Caco-2 (cell line): Measurements from ENCODE around the gene FGD1. TPM values are rescaled to one million over a fixed set of nuclear protein-coding genes. Genes with fewer than 3 reads are reported as not detected.

ENCODE experiments used
- BruUV-seq: library from RNA; stranded (reverse); fragments of 400-500 nt; replicated peaks from 2 replicates; lab custom pipeline; 2021; lab: Mats Ljungman, UMichigan
- CTCF ChIA-PET: fragments of 300-600 bp; sonication (Branson Sonifier 250); formaldehyde crosslinking; loops from one replicate; lab custom pipeline; 2022; ENCODE audit warnings: antibody characterized with exemption; lab: Charles Lee
- POLR2A ChIA-PET: fragments of 300-600 bp; sonication (Branson Sonifier 250); formaldehyde crosslinking; loops from one replicate; lab custom pipeline; 2022; ENCODE audit warnings: antibody characterized with exemption; lab: Charles Lee
- DNase-seq, 2 experiments: peaks; one replicate each; pipeline versions ENCODE4 v3.0.0 to v3.0.0-alpha.2; 2020 to 2022
- H3K27me3 ChIP-seq: replicated peaks from 2 replicates; pipeline ENCODE4 v1.6.0; 2011; ENCODE audit warnings: low read length; ENCODE audit not compliant: control insufficient read depth, insufficient read depth
- H3K36me3 ChIP-seq: 2 replicates; pipeline ENCODE4 v1.5.1; 2011; ENCODE audit warnings: low read length; ENCODE audit not compliant: control insufficient read depth, insufficient read depth
- H3K4me1 ChIP-seq: fragments of 250-450 bp; sonication (Bioruptor Pico); 2 replicates; pipeline ENCODE4 v1.5.1; 2020; ENCODE audit warnings: mild to moderate bottlenecking
- H3K4me3 ChIP-seq: 2 replicates; pipeline ENCODE4 v1.5.1; 2011; ENCODE audit warnings: low read depth, mild to moderate bottlenecking, control low read depth, low read length
- H3K9me3 ChIP-seq: fragments of 250-450 bp; sonication (Bioruptor Pico); 2 replicates; pipeline ENCODE4 v1.5.1; 2020; ENCODE audit warnings: mild to moderate bottlenecking, moderate library complexity
- H3K27ac Mint-ChIP-seq: one replicate; pipeline ENCODE4 v1.8.0; 2022; ENCODE audit warnings: mixed read lengths; ENCODE audit not compliant: unreplicated experiment
- H3K27me3 Mint-ChIP-seq: one replicate; pipeline ENCODE4 v1.8.0; 2022; ENCODE audit warnings: mixed read lengths; ENCODE audit not compliant: insufficient read depth, unreplicated experiment
- H3K36me3 Mint-ChIP-seq: one replicate; pipeline ENCODE4 v1.8.0; 2022; ENCODE audit warnings: mild to moderate bottlenecking, mixed read lengths; ENCODE audit not compliant: insufficient read depth, unreplicated experiment
- H3K4me1 Mint-ChIP-seq: one replicate; pipeline ENCODE4 v1.8.0; 2022; ENCODE audit warnings: low read depth, mixed read lengths; ENCODE audit not compliant: unreplicated experiment
- H3K4me3 Mint-ChIP-seq: one replicate; pipeline ENCODE4 v1.8.0; 2022; ENCODE audit warnings: mild to moderate bottlenecking, moderate library complexity, mixed read lengths; ENCODE audit not compliant: unreplicated experiment
- H3K9me3 Mint-ChIP-seq: one replicate; pipeline ENCODE4 v1.8.0; 2022; ENCODE audit warnings: mixed read lengths; ENCODE audit not compliant: unreplicated experiment
- CTCF ChIP-seq, 2 experiments: fragments of 200-600 bp in 1 of 2; IDR thresholded peaks; 1 replicate in 1 of 2; 2 replicates in 1 of 2; pipeline versions ENCODE4 v1.5.1 to v1.8.0; 2011 to 2022; ENCODE audit warnings: antibody characterized with exemption in 1 of 2, control low read depth in 1 of 2, inconsistent platforms in 1 of 2, low read depth in 1 of 2, low read length in 1 of 2, mild to moderate bottlenecking in 1 of 2, moderate library complexity in 1 of 2; ENCODE audit not compliant: insufficient read depth in 1 of 2, severe bottlenecking in 1 of 2, unreplicated experiment in 1 of 2
- intact Hi-C: fragments of 100-400 bp; cut with micrococcal nuclease; formaldehyde crosslinking; loops from one replicate; pipeline ENCODE4 v1.10.0; 2022; ENCODE audit not compliant: unreplicated experiment
- total RNA-seq: library from RNA; stranded (reverse); gene quantifications from 2 replicates; pipeline ENCODE4 v1.2.3, GENCODE V29; 2022

The FGD1 gene
- total RNA-seq, 1 experiment from 2014 or later: 4.2 TPM

GRCh38 chrX:54534271-54534670, 38.2 kb upstream of the FGD1 start:
- no peaks in the 10 kb centered on the region for H3K4me1 ChIP-seq
- H3K4me3 ChIP-seq: no peak overlapping the region
- intact Hi-C loops: no loop called here
- peaks cover 7% of the 10 kb centered on the region for H3K4me1 Mint-ChIP-seq
- no peaks in the 10 kb centered on the region for H3K27me3 ChIP-seq
- no peaks in the 10 kb centered on the region for H3K27me3 Mint-ChIP-seq
- H3K27ac Mint-ChIP-seq: no peak overlapping the region
- H3K9me3 Mint-ChIP-seq: no peaks in the 10 kb centered on the region
- TF ChIP-seq CTCF (IDR thresholded peaks at IDR 0.05; ENCODE audit: insufficient read depth in 1 of 2, low read depth in 1 of 2, low read length in 1 of 2, severe bottlenecking in 1 of 2, unreplicated experiment in 1 of 2): no peak
- CTCF ChIA-PET: no interaction called here
- no peaks in the 10 kb centered on the region; the same call in none of the 2 replicates for H3K36me3 ChIP-seq
- DNase-seq: no peak
- no TSS peak for BruUV-seq
- POLR2A ChIA-PET: no interaction called here
- H3K9me3 ChIP-seq: no peaks in the 10 kb centered on the region
- peaks cover 60% of the 10 kb centered on the region for H3K36me3 Mint-ChIP-seq
- H3K4me3 Mint-ChIP-seq: no peak overlapping the region

- peak overlapping the region; percentile 95 for H3K27ac Mint-ChIP-seq
- H3K27me3 ChIP-seq: no peaks in the 10 kb centered on the region
- H3K4me3 ChIP-seq: peak overlapping the region; percentile 64
- no peaks in the 10 kb centered on the region for H3K9me3 ChIP-seq
- CTCF ChIA-PET: no interaction called here
- peaks cover 31% of the 10 kb centered on the region for H3K36me3 Mint-ChIP-seq
- BruUV-seq: TSS peak; percentile 75
- H3K36me3 ChIP-seq: no peaks in the 10 kb centered on the region; the same call in 1 of the 2 replicates
- H3K27me3 Mint-ChIP-seq: no peaks in the 10 kb centered on the region
- H3K4me1 ChIP-seq: no peaks in the 10 kb centered on the region
- H3K4me3 Mint-ChIP-seq: peak overlapping the region; percentile 83
- peaks cover 7% of the 10 kb centered on the region for H3K4me1 Mint-ChIP-seq
- POLR2A ChIA-PET: interaction anchor here (0.6 to 1.5 kb wide), 6 partner anchors 90 to 498 kb away, joined by 3 to 10 read pairs (median 3); partner anchors contain the start of genes APEX2 and TSR2
- no peak for TF ChIP-seq CTCF (IDR thresholded peaks at IDR 0.05; ENCODE audit: insufficient read depth in 1 of 2, low read depth in 1 of 2, low read length in 1 of 2, severe bottlenecking in 1 of 2, unreplicated experiment in 1 of 2)
- H3K9me3 Mint-ChIP-seq: no peaks in the 10 kb centered on the region
- intact Hi-C loops: no loop called here
- DNase-seq: no peak
These were observed 34.4 kb upstream of the FGD1 start for GRCh38 chrX:54530357-54530900.

- CTCF ChIA-PET: no interaction called here
- POLR2A ChIA-PET: interaction anchor here (0.5 to 1.5 kb wide), 9 partner anchors 17 to 497 kb away, joined by 3 to 10 read pairs (median 4); partner anchors contain the start of genes APEX2 and TSR2
- no peak for TF ChIP-seq CTCF (IDR thresholded peaks at IDR 0.05; ENCODE audit: insufficient read depth in 1 of 2, low read depth in 1 of 2, low read length in 1 of 2, severe bottlenecking in 1 of 2, unreplicated experiment in 1 of 2)
- H3K27me3 ChIP-seq: no peaks in the 10 kb centered on the region
- DNase-seq: peak; percentile 83 to 89
- peak within 1 kb of the TSS; percentile 95 for H3K27ac Mint-ChIP-seq
- peak within 1 kb of the TSS; percentile 83 for H3K4me3 Mint-ChIP-seq
- no peaks in the 10 kb centered on the region for H3K27me3 Mint-ChIP-seq
- H3K36me3 ChIP-seq: no peaks in the 10 kb centered on the region; the same call in 1 of the 2 replicates
- H3K9me3 Mint-ChIP-seq: no peaks in the 10 kb centered on the region
- BruUV-seq: TSS peak; percentile 84
- H3K4me1 Mint-ChIP-seq: peaks cover 7% of the 10 kb centered on the region
- intact Hi-C loops: no loop called here
- no peaks in the 10 kb centered on the region for H3K4me1 ChIP-seq
- H3K36me3 Mint-ChIP-seq: peaks cover 25% of the 10 kb centered on the region
- peak within 1 kb of the TSS; percentile 64 for H3K4me3 ChIP-seq
- no peaks in the 10 kb centered on the region for H3K9me3 ChIP-seq
These were observed 33.7 kb upstream of the FGD1 start, which contains the start of gene GNL3L for GRCh38 chrX:54529552-54530356. Gene GNL3L (plus strand): TSS chrX:54530219. CDS start chrX:54532567, 2,348 bp downstream.
